Measurements from ENCODE around the gene HIRA. TPM values are rescaled to one million over a fixed set of nuclear protein-coding genes. Genes with fewer than 3 reads are reported as not detected.

The HIRA gene
- total and polyA plus RNA-seq, 2 experiments from 2014 or later = 2.7 to 18.6 TPM

- Histone ChIP-seq H3K36me3 (ENCODE audit: low read depth) (peaks cover 22% of the 10 kb centered on the region; the same call in 1 of the 2 replicates), H3K4me1 (ENCODE audit: insufficient read depth) (no peaks in the 10 kb centered on the region), H3F3A (ENCODE audit: insufficient read depth) (no peaks in the 10 kb centered on the region), H4K20me1 (ENCODE audit: insufficient read depth) (no peaks in the 10 kb centered on the region), H3K27ac (no peak overlapping the region), H3K9me3 (ENCODE audit: low read depth) (no peaks in the 10 kb centered on the region), H3K79me2 (ENCODE audit: insufficient read depth) (no peaks in the 10 kb centered on the region), H3K4me3 (no peak overlapping the region), H3K9me2 (ENCODE audit: insufficient read depth) (no peaks in the 10 kb centered on the region), H3K4me2 (ENCODE audit: unreplicated experiment) (no peak overlapping the region), H3K27me3 (replicated peaks; ENCODE audit: insufficient read depth) (no peaks in the 10 kb centered on the region), H2AFZ (no peak overlapping the region), H3K9ac (no peak overlapping the region)
- no peak for TF ChIP-seq EZH2phosphoT487 (IDR thresholded peaks at IDR 0.05; ENCODE audit: insufficient read depth, low read depth)
- in situ Hi-C loops (cut with MboI) = no loop called here
- 94 to 95% methylated on average over 8 of the region's 8 CpGs for WGBS, 2 experiments (ENCODE audit: low coverage in 1 of 2, low lambda C conversion rate in 2 of 2, missing lambda C conversion rate in 2 of 2)
- DNase-seq = no peak
Observed at GRCh38 chr22:19360300-19360792, 71.2 kb downstream of the HIRA start.

DNA sequence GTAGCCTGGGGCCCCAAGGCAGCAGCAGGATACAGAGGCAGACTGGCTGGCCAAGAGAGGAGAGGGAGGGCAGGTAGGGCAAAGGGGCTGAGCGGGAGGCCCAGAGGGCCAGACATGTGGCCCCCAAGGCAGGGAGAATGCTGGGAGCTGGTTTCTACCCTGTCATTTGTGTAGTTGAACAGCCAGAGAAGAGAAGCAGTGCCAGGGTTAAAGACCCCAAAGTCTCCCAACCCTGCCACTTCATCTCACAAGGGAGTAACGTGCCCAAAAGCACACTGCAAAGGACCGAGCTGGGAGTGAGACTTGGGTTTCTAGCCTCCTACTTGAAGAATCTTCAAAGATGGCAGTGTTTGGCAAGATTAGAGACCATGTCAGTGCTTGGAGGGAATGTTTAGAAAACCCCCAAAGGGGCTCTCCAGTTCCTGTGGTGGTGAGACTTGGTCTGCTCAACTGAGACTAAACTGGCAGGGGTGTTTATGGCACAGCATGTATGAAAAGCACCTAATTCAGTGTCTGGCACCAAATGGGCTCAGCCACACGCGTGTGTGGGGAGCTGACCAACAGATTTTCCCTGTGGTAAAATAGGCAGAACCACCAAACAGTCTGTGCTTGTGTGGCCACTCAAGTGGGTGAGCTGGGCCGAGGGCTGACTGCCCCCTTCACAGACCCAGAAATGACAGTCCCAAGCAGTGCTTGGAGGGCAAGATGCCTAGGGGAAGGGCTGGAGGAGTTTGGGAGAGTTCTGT lies 71.8 kb downstream of the HIRA start:
- TF ChIP-seq EZH2 (IDR thresholded peaks at IDR 0.05; ENCODE audit: insufficient read depth, poor library complexity, severe bottlenecking) (no peak), EZH2phosphoT487 (IDR thresholded peaks at IDR 0.05; ENCODE audit: insufficient read depth, low read depth) (no peak)
- Histone ChIP-seq H3K9ac (no peak overlapping the region), H3K4me2 (ENCODE audit: unreplicated experiment) (no peak overlapping the region), H3K27me3 (replicated peaks; ENCODE audit: insufficient read depth) (no peaks in the 10 kb centered on the region), H3K4me1 (ENCODE audit: insufficient read depth) (no peaks in the 10 kb centered on the region), H4K20me1 (ENCODE audit: insufficient read depth) (no peaks in the 10 kb centered on the region), H3K9me3 (ENCODE audit: low read depth) (no peaks in the 10 kb centered on the region), H3F3A (ENCODE audit: insufficient read depth) (no peaks in the 10 kb centered on the region), H3K27ac (no peak overlapping the region), H3K4me3 (no peak overlapping the region), H2AFZ (no peak overlapping the region), H3K9me2 (ENCODE audit: insufficient read depth) (no peaks in the 10 kb centered on the region), H3K36me3 (ENCODE audit: low read depth) (peaks cover 25% of the 10 kb centered on the region; the same call in 1 of the 2 replicates), H3K79me2 (ENCODE audit: insufficient read depth) (no peaks in the 10 kb centered on the region)
- in situ Hi-C loops (cut with MboI) = loop anchor here (10.0 kb wide), 1 partner anchor 55 kb away; no protein-coding TSS in a partner anchor
- 89 to 90% methylated on average over 6 of the region's 6 CpGs for WGBS, 2 experiments (ENCODE audit: low coverage in 1 of 2, low lambda C conversion rate in 2 of 2, missing lambda C conversion rate in 2 of 2)
- DNase-seq = no peak

DNA sequence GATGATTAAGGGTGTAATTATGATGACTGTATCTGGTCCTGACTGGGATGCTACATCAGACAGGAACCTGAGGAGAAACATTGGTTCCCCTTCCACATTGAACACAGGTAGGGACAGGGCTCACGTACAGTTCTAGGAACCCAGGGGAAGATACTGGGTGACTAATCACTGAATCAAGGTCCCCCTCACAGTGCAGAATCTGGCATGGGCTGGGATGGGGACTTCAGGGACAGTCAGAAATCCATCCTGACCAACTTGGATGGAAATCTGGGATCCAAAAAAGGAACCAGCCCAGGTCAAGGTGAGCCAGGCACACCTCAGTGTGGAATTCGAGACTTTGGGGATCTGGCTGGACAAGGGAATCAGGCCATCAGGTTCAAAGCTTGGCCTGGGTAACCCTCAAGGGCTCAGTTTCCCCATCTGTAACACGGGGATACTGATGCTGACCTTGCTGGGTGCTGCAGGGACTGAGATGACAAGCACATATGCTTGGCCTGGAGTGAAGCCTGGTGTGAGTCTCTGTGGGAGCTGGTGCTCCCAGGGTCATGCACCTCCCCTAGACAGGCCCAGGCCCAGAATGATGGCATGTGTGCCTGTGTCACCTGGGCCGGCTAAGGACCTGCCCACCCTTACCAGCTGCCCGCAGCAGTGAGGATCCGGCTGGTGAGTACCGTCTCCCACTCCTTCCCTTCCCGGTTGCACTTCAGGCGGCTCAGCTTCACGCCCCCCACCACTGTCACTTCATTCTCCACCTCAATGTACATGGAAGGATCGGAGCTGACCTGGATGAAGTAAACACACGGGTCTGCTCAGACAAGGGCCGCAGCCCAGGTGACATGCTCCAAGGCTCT lies 72.6 kb downstream of the HIRA start:
- H3K9me2 ChIP-seq (ENCODE audit: insufficient read depth) = no peaks in the 10 kb centered on the region
- H3K9ac ChIP-seq = no peak overlapping the region
- 96 to 98% methylated on average over 13 of the region's 13 CpGs for WGBS, 2 experiments (ENCODE audit: low coverage in 1 of 2, low lambda C conversion rate in 2 of 2, missing lambda C conversion rate in 2 of 2)
- no peak overlapping the region for H3K4me3 ChIP-seq
- H3K9me3 ChIP-seq (ENCODE audit: low read depth) = no peaks in the 10 kb centered on the region
- H3K4me1 ChIP-seq (ENCODE audit: insufficient read depth) = no peaks in the 10 kb centered on the region
- no peak overlapping the region for H3K27ac ChIP-seq
- H2AFZ ChIP-seq = no peak overlapping the region
- H3F3A ChIP-seq (ENCODE audit: insufficient read depth) = no peaks in the 10 kb centered on the region
- H3K36me3 ChIP-seq (ENCODE audit: low read depth) = peaks cover 23% of the 10 kb centered on the region; the same call in 1 of the 2 replicates
- no peaks in the 10 kb centered on the region for H3K79me2 ChIP-seq (ENCODE audit: insufficient read depth)
- H4K20me1 ChIP-seq (ENCODE audit: insufficient read depth) = no peaks in the 10 kb centered on the region
- in situ Hi-C loops (cut with MboI) = loop anchor here (10.0 kb wide), 1 partner anchor 56 kb away; no protein-coding TSS in a partner anchor
- H3K4me2 ChIP-seq (ENCODE audit: unreplicated experiment) = no peak overlapping the region
- DNase-seq = no peak
- H3K27me3 ChIP-seq (replicated peaks; ENCODE audit: insufficient read depth) = no peaks in the 10 kb centered on the region
- TF ChIP-seq EZH2phosphoT487 (IDR thresholded peaks at IDR 0.05; ENCODE audit: insufficient read depth, low read depth) = no peak
- no peak for TF ChIP-seq EZH2 (IDR thresholded peaks at IDR 0.05; ENCODE audit: insufficient read depth, poor library complexity, severe bottlenecking)

DNA sequence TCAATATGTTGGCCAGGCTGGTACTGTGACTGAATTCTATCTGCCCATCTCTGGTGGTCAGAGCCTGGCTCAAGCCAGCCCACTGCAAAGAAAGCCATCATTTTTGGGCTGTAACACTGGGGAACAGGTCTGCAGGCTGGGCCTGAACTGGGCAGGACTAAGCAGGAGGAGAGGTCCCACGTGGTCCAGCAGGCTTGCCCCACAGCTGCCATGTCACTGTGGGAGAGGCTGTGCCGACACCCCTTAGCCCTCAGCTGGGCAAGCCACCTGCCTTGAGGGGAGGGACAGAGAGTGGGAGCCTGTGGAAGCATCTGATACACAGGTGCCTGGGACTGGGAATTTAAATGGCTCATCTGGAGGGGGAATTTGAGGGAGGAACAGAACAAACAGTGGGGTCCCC lies 73.3 kb downstream of the HIRA start:
- H3K4me3 ChIP-seq = no peak overlapping the region
- no peaks in the 10 kb centered on the region for H3K4me1 ChIP-seq (ENCODE audit: insufficient read depth)
- no peaks in the 10 kb centered on the region for H4K20me1 ChIP-seq (ENCODE audit: insufficient read depth)
- H3K9me2 ChIP-seq (ENCODE audit: insufficient read depth) = no peaks in the 10 kb centered on the region
- no peaks in the 10 kb centered on the region for H3F3A ChIP-seq (ENCODE audit: insufficient read depth)
- no peak overlapping the region for H2AFZ ChIP-seq
- H3K36me3 ChIP-seq (ENCODE audit: low read depth) = peaks cover 23% of the 10 kb centered on the region; the same call in 1 of the 2 replicates
- in situ Hi-C loops (cut with MboI) = loop anchor here (10.0 kb wide), 1 partner anchor 57 kb away; no protein-coding TSS in a partner anchor
- 96 to 100% methylated on average over 2 of the region's 2 CpGs for WGBS, 2 experiments (ENCODE audit: low coverage in 1 of 2, low lambda C conversion rate in 2 of 2, missing lambda C conversion rate in 2 of 2)
- no peaks in the 10 kb centered on the region for H3K9me3 ChIP-seq (ENCODE audit: low read depth)
- H3K9ac ChIP-seq = no peak overlapping the region
- no peaks in the 10 kb centered on the region for H3K27me3 ChIP-seq (replicated peaks; ENCODE audit: insufficient read depth)
- no peak for DNase-seq
- no peak for TF ChIP-seq EZH2 (IDR thresholded peaks at IDR 0.05; ENCODE audit: insufficient read depth, poor library complexity, severe bottlenecking)
- no peak for TF ChIP-seq EZH2phosphoT487 (IDR thresholded peaks at IDR 0.05; ENCODE audit: insufficient read depth, low read depth)
- H3K79me2 ChIP-seq (ENCODE audit: insufficient read depth) = no peaks in the 10 kb centered on the region
- no peak overlapping the region for H3K27ac ChIP-seq
- H3K4me2 ChIP-seq (ENCODE audit: unreplicated experiment) = no peak overlapping the region
